BJ (cell line): ENCODE results near the gene GABARAP. TPM values are rescaled to one million over a fixed set of nuclear protein-coding genes. Genes with fewer than 3 reads are reported as not detected.
A peak's percentile ranks its signal among the peaks of the same experiment; 100 is the strongest.

Experiments used
- CTCF ChIA-PET: fragments of 350-600 bp; formaldehyde crosslinking; extraction: SDS; loops from one replicate; lab custom pipeline; 2021; ENCODE audit warnings: antibody characterized with exemption, inconsistent platforms; lab: Yijun Ruan, JAX
- POLR2A ChIA-PET: fragments of 300-600 bp; sonication (Branson Sonifier 250); formaldehyde crosslinking; extraction: SDS; loops from one replicate; lab custom pipeline; 2021; ENCODE audit warnings: antibody characterized with exemption; lab: Charles Lee
- DNase-seq: peaks from one replicate; pipeline ENCODE4 v3.0.0-alpha.2; 2011; ENCODE audit warnings: low read depth
- H3K27me3 ChIP-seq: 2 replicates; pipeline ENCODE4 v1.6.0; 2011; ENCODE audit warnings: low read length; ENCODE audit not compliant: control insufficient read depth, insufficient read depth
- H3K36me3 ChIP-seq: 2 replicates; pipeline ENCODE4 v1.5.1; 2011; ENCODE audit warnings: low read length; ENCODE audit not compliant: control insufficient read depth, insufficient read depth
- H3K4me3 ChIP-seq: 2 replicates; pipeline ENCODE4 v1.5.1; 2011; ENCODE audit warnings: low read depth, mild to moderate bottlenecking, control low read depth, low read length
- polyA plus RNA-seq: library from polyadenylated mRNA; depleted of rRNA; stranded (reverse); fragments of >200 nt; gene quantifications from 2 replicates; pipeline ENCODE4 v1.2.3, GENCODE V29; 2011
- TF ChIP-seq, protein P1 (sequence below): IDR thresholded peaks from 2 replicates; pipeline ENCODE4 v1.5.1; 2011; ENCODE audit warnings: low read depth, mild to moderate bottlenecking, control low read depth, inconsistent platforms, low read length, moderate library complexity; ENCODE audit not compliant: insufficient read depth

The GABARAP gene
- polyA plus RNA-seq, 1 experiment: 762 TPM

DNA sequence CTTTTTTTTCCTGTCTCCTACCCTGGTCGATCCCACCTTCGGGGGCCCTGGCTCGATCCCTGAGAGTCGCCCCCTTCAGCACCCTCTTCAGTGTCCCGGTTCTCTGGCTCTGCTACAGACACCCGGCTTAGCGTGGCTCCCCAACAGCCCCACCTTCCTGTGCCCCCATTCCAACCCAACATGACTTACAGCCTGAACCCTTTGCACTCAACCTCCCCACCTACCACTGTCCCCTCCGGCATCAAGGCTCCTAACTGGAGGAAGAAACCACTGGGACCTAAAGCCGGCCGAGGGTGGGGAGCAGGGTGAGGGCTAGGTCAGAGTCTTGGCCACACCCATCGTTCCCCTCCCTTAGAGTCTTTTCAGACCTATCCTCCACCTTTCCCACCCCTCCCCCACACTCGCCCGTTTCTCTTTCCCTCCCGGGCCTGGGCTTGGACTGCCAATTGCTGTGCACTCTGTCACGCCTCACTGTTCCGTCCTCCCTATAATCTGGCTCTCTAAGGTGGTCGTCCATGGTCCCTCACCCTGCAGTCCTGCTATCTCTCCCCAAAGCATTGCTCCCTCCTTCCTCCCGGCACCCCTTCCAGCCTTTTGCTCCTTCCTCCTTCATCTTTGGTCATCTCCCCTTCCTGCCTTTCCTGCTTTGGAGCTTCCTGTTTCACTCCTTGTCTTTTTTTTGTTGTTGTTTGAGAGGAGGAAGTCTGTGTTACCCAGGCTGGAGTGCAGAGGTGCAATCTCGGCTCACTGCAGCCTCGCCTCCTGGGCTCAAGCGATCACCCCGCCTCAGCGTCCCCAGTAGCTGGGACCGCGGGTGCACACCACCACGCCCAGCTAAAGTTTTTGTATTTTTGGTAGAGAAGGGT is 20.9 kb upstream of the GABARAP start:
- H3K27me3 ChIP-seq: no peaks in the 10 kb centered on the region
- TF ChIP-seq, protein P1, sequence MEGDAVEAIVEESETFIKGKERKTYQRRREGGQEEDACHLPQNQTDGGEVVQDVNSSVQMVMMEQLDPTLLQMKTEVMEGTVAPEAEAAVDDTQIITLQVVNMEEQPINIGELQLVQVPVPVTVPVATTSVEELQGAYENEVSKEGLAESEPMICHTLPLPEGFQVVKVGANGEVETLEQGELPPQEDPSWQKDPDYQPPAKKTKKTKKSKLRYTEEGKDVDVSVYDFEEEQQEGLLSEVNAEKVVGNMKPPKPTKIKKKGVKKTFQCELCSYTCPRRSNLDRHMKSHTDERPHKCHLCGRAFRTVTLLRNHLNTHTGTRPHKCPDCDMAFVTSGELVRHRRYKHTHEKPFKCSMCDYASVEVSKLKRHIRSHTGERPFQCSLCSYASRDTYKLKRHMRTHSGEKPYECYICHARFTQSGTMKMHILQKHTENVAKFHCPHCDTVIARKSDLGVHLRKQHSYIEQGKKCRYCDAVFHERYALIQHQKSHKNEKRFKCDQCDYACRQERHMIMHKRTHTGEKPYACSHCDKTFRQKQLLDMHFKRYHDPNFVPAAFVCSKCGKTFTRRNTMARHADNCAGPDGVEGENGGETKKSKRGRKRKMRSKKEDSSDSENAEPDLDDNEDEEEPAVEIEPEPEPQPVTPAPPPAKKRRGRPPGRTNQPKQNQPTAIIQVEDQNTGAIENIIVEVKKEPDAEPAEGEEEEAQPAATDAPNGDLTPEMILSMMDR: no peak
- peaks cover 4% of the 10 kb centered on the region; the same call in 1 of the 2 replicates for H3K36me3 ChIP-seq
- DNase-seq: no peak
- ChIA-PET POLR2A (no interaction called here), CTCF (interaction anchor here (0.7 kb wide), 1 partner anchor 1675 kb away, joined by 3 read pairs; no protein-coding TSS in a partner anchor)
- H3K4me3 ChIP-seq: no peak overlapping the region

DNA sequence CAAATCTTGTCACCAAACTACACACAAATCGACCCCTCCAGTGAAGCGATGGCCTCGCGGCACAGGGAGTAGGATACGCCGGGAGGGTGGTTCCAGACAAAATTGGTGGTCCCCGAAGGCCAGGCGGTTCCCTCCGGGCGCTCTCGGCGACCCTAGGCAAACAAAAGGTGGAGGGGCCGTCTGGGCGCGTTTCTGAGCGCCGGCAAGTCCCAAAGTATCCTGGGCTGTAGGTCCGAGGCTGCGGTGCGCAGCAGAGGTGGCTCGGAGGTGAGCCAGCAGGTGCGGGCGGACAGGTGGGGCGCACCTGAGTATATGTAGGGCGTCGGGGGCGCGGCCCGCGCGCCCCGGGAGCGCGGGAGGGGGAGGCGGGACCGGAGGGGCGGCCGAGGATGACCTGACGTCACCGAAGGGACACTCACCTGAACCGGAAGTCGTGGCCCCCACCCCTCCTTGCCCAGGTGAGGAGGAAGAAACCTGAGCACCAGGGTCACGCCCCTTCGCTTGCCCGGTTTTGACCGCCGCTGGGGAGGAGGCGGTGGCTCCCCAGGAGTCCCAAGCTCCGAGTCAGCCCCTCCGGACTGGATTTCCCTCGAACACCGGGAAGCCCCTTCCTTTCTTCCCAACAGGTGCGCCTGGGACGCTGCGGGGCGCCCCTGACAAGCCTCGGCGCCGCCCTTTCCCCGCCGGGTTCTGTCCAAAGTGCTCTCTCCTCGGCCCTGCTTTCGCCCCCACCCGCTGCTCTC is 20.1 kb upstream of the GABARAP start, which contains the start of gene CLDN7:
Gene CLDN7 (minus strand): TSS at position 287 of the 743 bp plus-strand sequence. CDS start 435 bp downstream, outside the sequence.
- TF ChIP-seq, protein P1: no peak
- POLR2A ChIA-PET: no interaction called here
- CTCF ChIA-PET: interaction anchor here (0.7 kb wide), 1 partner anchor 1674 kb away, joined by 3 read pairs; no protein-coding TSS in a partner anchor
- Histone ChIP-seq H3K4me3 (peak within 1 kb of the TSS; percentile 23), H3K36me3 (peaks cover 4% of the 10 kb centered on the region; the same call in 1 of the 2 replicates), H3K27me3 (no peaks in the 10 kb centered on the region)
- no peak for DNase-seq

DNA sequence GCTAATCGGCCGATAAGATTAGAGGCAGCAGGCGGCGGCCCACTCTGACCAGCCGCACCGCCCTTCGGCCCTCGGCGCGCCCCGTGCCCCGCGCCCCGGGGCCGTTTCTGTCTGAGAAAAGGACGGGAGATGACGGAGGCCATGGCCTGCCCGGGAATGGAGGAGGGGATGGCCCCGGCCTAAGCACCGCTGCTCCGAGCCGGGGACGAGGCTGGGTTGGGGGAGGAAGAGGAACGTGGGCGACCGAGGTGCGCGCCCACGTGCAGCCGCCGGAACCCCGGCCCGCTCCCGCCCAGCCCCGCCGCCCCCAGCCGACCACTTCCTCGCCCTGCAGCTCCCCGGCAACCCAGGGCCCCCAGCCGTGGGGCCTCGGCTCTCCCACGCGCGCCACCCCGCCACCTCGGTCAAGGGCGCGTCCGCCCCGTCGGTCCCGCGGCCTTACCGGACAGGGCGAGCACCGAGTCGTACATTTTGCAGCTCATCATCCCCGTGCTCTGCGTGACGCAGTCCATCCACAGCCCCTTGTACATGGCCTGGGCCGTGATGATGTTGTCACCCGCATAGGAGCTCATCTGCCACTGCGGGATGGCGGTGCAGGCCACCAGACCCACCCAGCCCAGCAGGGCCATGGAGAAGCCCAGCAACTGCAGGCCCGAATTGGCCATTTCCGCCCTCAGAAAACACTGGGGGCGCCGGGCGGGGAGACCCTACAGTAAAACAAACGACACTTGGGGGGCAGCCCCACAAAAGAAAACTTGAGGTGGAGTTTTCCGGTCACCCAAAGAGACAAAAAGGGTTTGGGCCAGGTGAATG is 19.3 kb upstream of the GABARAP start:
- DNase-seq: no peak
- Histone ChIP-seq H3K36me3 (peaks cover 6% of the 10 kb centered on the region; the same call in 1 of the 2 replicates), H3K4me3 (peak overlapping the region; percentile 23), H3K27me3 (no peaks in the 10 kb centered on the region)
- TF ChIP-seq, protein P1: no peak
- ChIA-PET CTCF (no interaction called here), POLR2A (no interaction called here)

DNA sequence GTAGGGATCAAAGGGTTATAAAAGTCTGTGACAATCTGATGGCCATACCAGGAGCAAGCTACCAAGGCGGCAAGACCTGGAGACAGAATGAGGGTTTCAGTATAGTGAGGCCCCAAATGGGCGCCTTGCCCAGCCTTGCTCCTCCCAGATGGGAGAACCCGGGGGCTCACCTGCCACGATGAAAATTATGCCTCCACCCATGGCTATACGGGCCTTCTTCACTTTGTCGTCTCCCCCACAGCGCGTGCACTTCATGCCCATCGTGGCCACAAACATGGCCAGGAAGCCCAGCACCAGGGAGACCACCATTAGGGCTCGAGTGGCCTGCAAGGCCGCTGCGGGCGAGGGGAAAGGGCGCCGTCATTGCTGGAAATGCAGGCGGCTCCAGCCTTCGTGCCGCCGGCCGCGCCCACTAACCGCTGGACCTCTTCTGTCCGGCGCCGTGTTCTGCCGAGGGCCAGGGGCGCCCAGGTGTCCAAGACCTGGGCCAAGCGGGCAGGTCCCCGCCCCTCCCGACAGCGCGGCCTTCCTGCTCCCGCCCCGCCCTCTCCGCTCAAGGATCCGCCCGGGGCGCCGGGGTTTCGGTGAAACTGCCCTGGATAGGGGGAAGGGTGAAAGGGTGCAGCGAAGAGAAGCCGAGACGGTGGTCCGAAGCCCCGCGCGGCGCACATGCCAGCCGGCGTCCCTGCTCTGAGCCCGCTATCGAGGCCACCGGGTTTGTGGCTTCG is 18.6 kb upstream of the GABARAP start:
- TF ChIP-seq, protein P1: no peak
- Histone ChIP-seq H3K27me3 (no peaks in the 10 kb centered on the region), H3K4me3 (peak overlapping the region; percentile 23), H3K36me3 (peaks cover 6% of the 10 kb centered on the region; the same call in 1 of the 2 replicates)
- POLR2A ChIA-PET: no interaction called here
- no peak for DNase-seq
- CTCF ChIA-PET: no interaction called here
